ENCODE results near the gene MPI. TPM values are rescaled to one million over a fixed set of nuclear protein-coding genes. Genes with fewer than 3 reads are reported as not detected.

Gene MPI
- total and polyA plus RNA-seq, 2 donors (not counting 1 experiment from before 2014, with no cell fraction given), result 50.7 to 65.0 TPM

- DNase-seq (ENCODE audit: low read depth in 2 of 2), result peak; percentile 30 to 83
- H3K36me3 ChIP-seq (ENCODE audit: control insufficient read depth, insufficient read depth, low read length), result no peaks in the 10 kb centered on the region
- H3K27ac ChIP-seq (ENCODE audit: insufficient read depth, low read length), result peak overlapping the region; percentile 18
- H3K9me3 ChIP-seq (ENCODE audit: control insufficient read depth, insufficient read depth, low read depth, low read length), result no peaks in the 10 kb centered on the region
- no peaks in the 10 kb centered on the region for H3K27me3 ChIP-seq (ENCODE audit: control insufficient read depth, insufficient read depth, low read length)
- H3K4me1 ChIP-seq (ENCODE audit: control insufficient read depth, extremely low read depth, insufficient read depth, low read length), result peaks cover 4% of the 10 kb centered on the region
- H3K79me2 ChIP-seq (ENCODE audit: control insufficient read depth, insufficient read depth, low read length), result peaks cover 31% of the 10 kb centered on the region
- no peak overlapping the region for H3K4me2 ChIP-seq (ENCODE audit: extremely low read depth, insufficient read depth, low read length)
- H3K4me3 ChIP-seq (replicated peaks in 1 of 4; ENCODE audit: control extremely low read depth in 1 of 4, insufficient read depth in 1 of 4, low read depth in 3 of 4, low read length in 4 of 4), result no peak overlapping the region
- H3K9ac ChIP-seq (ENCODE audit: insufficient read depth, low read length), result no peak overlapping the region
- no peak overlapping the region for H2AFZ ChIP-seq (ENCODE audit: low read length)
- no peaks in the 10 kb centered on the region for H4K20me1 ChIP-seq (ENCODE audit: control insufficient read depth, extremely low read depth, insufficient read depth, low read length)
- TF ChIP-seq EZH2 (IDR thresholded peaks at IDR 0.05; ENCODE audit: low read length, missing control alignments), result no peak
- TF ChIP-seq, protein P1, sequence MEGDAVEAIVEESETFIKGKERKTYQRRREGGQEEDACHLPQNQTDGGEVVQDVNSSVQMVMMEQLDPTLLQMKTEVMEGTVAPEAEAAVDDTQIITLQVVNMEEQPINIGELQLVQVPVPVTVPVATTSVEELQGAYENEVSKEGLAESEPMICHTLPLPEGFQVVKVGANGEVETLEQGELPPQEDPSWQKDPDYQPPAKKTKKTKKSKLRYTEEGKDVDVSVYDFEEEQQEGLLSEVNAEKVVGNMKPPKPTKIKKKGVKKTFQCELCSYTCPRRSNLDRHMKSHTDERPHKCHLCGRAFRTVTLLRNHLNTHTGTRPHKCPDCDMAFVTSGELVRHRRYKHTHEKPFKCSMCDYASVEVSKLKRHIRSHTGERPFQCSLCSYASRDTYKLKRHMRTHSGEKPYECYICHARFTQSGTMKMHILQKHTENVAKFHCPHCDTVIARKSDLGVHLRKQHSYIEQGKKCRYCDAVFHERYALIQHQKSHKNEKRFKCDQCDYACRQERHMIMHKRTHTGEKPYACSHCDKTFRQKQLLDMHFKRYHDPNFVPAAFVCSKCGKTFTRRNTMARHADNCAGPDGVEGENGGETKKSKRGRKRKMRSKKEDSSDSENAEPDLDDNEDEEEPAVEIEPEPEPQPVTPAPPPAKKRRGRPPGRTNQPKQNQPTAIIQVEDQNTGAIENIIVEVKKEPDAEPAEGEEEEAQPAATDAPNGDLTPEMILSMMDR (conservative IDR thresholded peaks at IDR 0.05 in 1 of 2, IDR thresholded peaks at IDR 0.05 in 1 of 2; ENCODE audit: low read depth in 1 of 2, low read length in 2 of 2), result no peak
These were observed 23.8 kb upstream of the MPI start for GRCh38 chr15:74866090-74866489.

- H3K27me3 ChIP-seq (ENCODE audit: control insufficient read depth, insufficient read depth, low read length), result no peaks in the 10 kb centered on the region
- TF ChIP-seq, protein P1 (conservative IDR thresholded peaks at IDR 0.05 in 1 of 2, IDR thresholded peaks at IDR 0.05 in 1 of 2; ENCODE audit: low read depth in 1 of 2, low read length in 2 of 2), result no peak
- no peak for TF ChIP-seq EZH2 (IDR thresholded peaks at IDR 0.05; ENCODE audit: low read length, missing control alignments)
- peaks cover 4% of the 10 kb centered on the region for H3K4me1 ChIP-seq (ENCODE audit: control insufficient read depth, extremely low read depth, insufficient read depth, low read length)
- no peak overlapping the region for H3K9ac ChIP-seq (ENCODE audit: insufficient read depth, low read length)
- H3K79me2 ChIP-seq (ENCODE audit: control insufficient read depth, insufficient read depth, low read length), result peaks cover 40% of the 10 kb centered on the region
- no peak overlapping the region for H3K4me3 ChIP-seq (replicated peaks in 1 of 4; ENCODE audit: control extremely low read depth in 1 of 4, insufficient read depth in 1 of 4, low read depth in 3 of 4, low read length in 4 of 4)
- H3K9me3 ChIP-seq (ENCODE audit: control insufficient read depth, insufficient read depth, low read depth, low read length), result no peaks in the 10 kb centered on the region
- H4K20me1 ChIP-seq (ENCODE audit: control insufficient read depth, extremely low read depth, insufficient read depth, low read length), result no peaks in the 10 kb centered on the region
- no peak overlapping the region for H2AFZ ChIP-seq (ENCODE audit: low read length)
- no peak for DNase-seq (ENCODE audit: low read depth in 2 of 2)
- no peak overlapping the region for H3K4me2 ChIP-seq (ENCODE audit: extremely low read depth, insufficient read depth, low read length)
- H3K36me3 ChIP-seq (ENCODE audit: control insufficient read depth, insufficient read depth, low read length), result no peaks in the 10 kb centered on the region
- H3K27ac ChIP-seq (ENCODE audit: insufficient read depth, low read length), result no peak overlapping the region
These were observed 22.3 kb upstream of the MPI start for GRCh38 chr15:74867466-74868038.

- Histone ChIP-seq H3K4me2 (ENCODE audit: extremely low read depth, insufficient read depth, low read length) (no peak overlapping the region), H3K9me3 (ENCODE audit: control insufficient read depth, insufficient read depth, low read depth, low read length) (no peaks in the 10 kb centered on the region), H3K9ac (ENCODE audit: insufficient read depth, low read length) (no peak overlapping the region), H3K27ac (ENCODE audit: insufficient read depth, low read length) (no peak overlapping the region), H3K79me2 (ENCODE audit: control insufficient read depth, insufficient read depth, low read length) (peaks cover 43% of the 10 kb centered on the region), H3K36me3 (ENCODE audit: control insufficient read depth, insufficient read depth, low read length) (no peaks in the 10 kb centered on the region), H3K4me3 (replicated peaks in 1 of 4; ENCODE audit: control extremely low read depth in 1 of 4, insufficient read depth in 1 of 4, low read depth in 3 of 4, low read length in 4 of 4) (no peak overlapping the region), H3K27me3 (ENCODE audit: control insufficient read depth, insufficient read depth, low read length) (no peaks in the 10 kb centered on the region), H3K4me1 (ENCODE audit: control insufficient read depth, extremely low read depth, insufficient read depth, low read length) (peaks cover 4% of the 10 kb centered on the region), H2AFZ (ENCODE audit: low read length) (no peak overlapping the region), H4K20me1 (ENCODE audit: control insufficient read depth, extremely low read depth, insufficient read depth, low read length) (no peaks in the 10 kb centered on the region)
- TF ChIP-seq, protein P1 (conservative IDR thresholded peaks at IDR 0.05 in 1 of 2, IDR thresholded peaks at IDR 0.05 in 1 of 2; ENCODE audit: low read depth in 1 of 2, low read length in 2 of 2), result no peak
- no peak for TF ChIP-seq EZH2 (IDR thresholded peaks at IDR 0.05; ENCODE audit: low read length, missing control alignments)
- DNase-seq (ENCODE audit: low read depth in 2 of 2), result no peak
These were observed 21.8 kb upstream of the MPI start for GRCh38 chr15:74868059-74868458.
